K562 (cell line): ENCODE results near the gene TBC1D17. TPM values are rescaled to one million over a fixed set of nuclear protein-coding genes. Genes with fewer than 3 reads are reported as not detected.

ENCODE experiments used
- CHD4 ChIP-seq: fragments of 200-600 bp; sonication (generic); IDR thresholded peaks from 3 replicates; pipeline ENCODE4 v1.6.1; 2012; ENCODE audit warnings: low read depth, mild to moderate bottlenecking, mixed read lengths, low read length, inconsistent platforms; ENCODE audit not compliant: insufficient read depth, insufficient replicate concordance, poor library complexity, severe bottlenecking
- GTF3C2 ChIP-seq: IDR thresholded peaks from 3 replicates; pipeline ENCODE4 v1.6.1; 2011; ENCODE audit warnings: borderline replicate concordance, mild to moderate bottlenecking, moderate library complexity; ENCODE audit not compliant: insufficient read length; ENCODE audit errors: extremely low read depth
- KAT2B ChIP-seq: IDR thresholded peaks from one replicate; pipeline ENCODE4 v1.6.1; 2012; ENCODE audit warnings: low read depth, mild to moderate bottlenecking, control low read depth, inconsistent platforms, low read length, moderate library complexity
- NCOA4 ChIP-seq: fragments of 450-650 bp; IDR thresholded peaks from 2 replicates; pipeline ENCODE4 v1.6.1; 2018; ENCODE audit warnings: mild to moderate bottlenecking; ENCODE audit not compliant: partially characterized antibody
- NFIC ChIP-seq: fragments of 450-650 bp; IDR thresholded peaks from 2 replicates; pipeline ENCODE4 v1.6.1; 2017; ENCODE audit warnings: mild to moderate bottlenecking, inconsistent platforms
- SLC30A9 ChIP-seq: fragments of 250-450 bp; sonication (Bioruptor Pico); IDR thresholded peaks from 2 replicates; pipeline ENCODE4 v1.8.0; 2022; ENCODE audit warnings: mild to moderate bottlenecking, moderate library complexity
- ZBTB11 ChIP-seq, 3 experiments: fragments of 200-800 bp in 1 of 3; fragments of 250-450 bp in 1 of 3; fragments of 450-650 bp in 1 of 3; sonication (Bioruptor Pico) in 1 of 3; sonication (Bioruptor generic) in 1 of 3; formaldehyde crosslinking in 1 of 3; IDR thresholded peaks; 2 replicates each; pipeline versions ENCODE4 v1.6.1 to v1.8.0; 2016 to 2022; ENCODE audit warnings: mild to moderate bottlenecking in 2 of 3, missing genetic modification characterization in 2 of 3, missing compliant biosample characterization in 1 of 3, moderate library complexity in 1 of 3
- ZNF3 ChIP-seq: fragments of 250-450 bp; sonication (Bioruptor Pico); IDR thresholded peaks from 2 replicates; pipeline ENCODE4 v1.5.0; 2021; ENCODE audit warnings: mild to moderate bottlenecking, moderate library complexity
- polyA plus RNA-seq, 8 experiments: library from polyadenylated mRNA; depleted of rRNA in 4 of 8; stranded (reverse) in 5 of 8; unstranded in 3 of 8; fragments of >200 nt; fragmentation: Nextera tagmentation in 2 of 8; fragmentation: Illumina TruSeq in 1 of 8; extraction: Ambion mirVana in 2 of 8; extraction: Trizol in 1 of 8; gene quantifications; 2 replicates each; pipeline versions ENCODE4 v1.2.1 to v1.2.3, GENCODE V29; 2011 to 2014; ENCODE audit warnings: inconsistent platforms in 1 of 8, missing spikeins in 1 of 8
- total RNA-seq, 7 experiments: library from RNA; depleted of rRNA in 6 of 7; stranded (reverse); fragments of >200 nt in 6 of 7; fragmentation: Illumina TruSeq in 2 of 7; extraction: Trizol in 2 of 7; gene quantifications; 2 replicates each; pipeline versions ENCODE4 v1.2.1 to v1.2.3, GENCODE V29; 2011 to 2021; ENCODE audit warnings: low replicate concordance in 1 of 7
- TF ChIP-seq, protein P1 (sequence below): sonication (generic); formaldehyde crosslinking; IDR thresholded peaks from 2 replicates; pipeline ENCODE4 v1.8.1; 2023; ENCODE audit warnings: mild to moderate bottlenecking, missing genetic modification reagents, moderate library complexity
- TF ChIP-seq, protein P2 (sequence below): fragments of 250-450 bp; sonication (Bioruptor Pico); IDR thresholded peaks from 2 replicates; pipeline ENCODE4 v1.4.0; 2020; ENCODE audit warnings: mild to moderate bottlenecking, moderate library complexity, borderline replicate concordance
- TF ChIP-seq, protein P3 (sequence below): fragments of 200-800 bp; sonication (Bioruptor generic); IDR thresholded peaks from 2 replicates; pipeline ENCODE4 v1.6.1; 2017; ENCODE audit warnings: missing genetic modification characterization, missing compliant biosample characterization

The TBC1D17 gene
- total and polyA plus RNA-seq, 9 of the 15 experiments (the other 6 are each of a cell fraction or from before 2014, with no cell fraction given), result 0.42 to 16.0 (median 3.8) TPM

DNA sequence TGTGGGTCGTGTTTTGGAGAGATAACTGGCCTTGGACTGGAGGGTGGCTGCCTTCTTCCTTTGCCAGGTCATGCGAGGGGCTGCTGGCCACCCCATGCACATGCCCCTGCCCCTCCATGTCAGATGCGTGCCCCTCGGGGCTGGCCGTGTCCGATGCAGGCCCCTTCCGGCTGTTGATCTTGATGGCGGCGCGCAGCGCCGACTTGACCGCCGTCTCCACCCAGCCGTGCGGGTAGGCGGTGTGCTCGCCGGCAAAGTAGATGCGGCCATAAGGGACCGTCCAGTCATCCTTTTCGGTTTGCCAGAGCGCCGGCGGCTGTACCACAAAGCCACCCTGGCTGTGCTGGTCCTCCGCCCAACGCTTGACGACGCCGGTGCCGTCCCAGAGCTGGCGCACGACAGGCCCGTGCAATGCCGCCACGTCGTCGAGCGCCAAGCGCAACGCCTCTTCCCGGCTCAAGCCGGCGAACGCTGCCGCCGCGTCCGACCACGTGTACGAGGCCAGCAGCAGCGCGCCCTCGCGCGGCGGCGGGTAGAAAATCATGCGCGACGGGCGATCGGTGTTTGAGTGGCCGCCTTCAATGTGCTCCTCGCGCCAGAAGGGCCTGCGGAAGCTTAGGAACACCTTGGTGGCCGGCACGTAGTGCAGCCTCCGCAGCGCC, 12.3 kb downstream of the TBC1D17 start (continued):
- no peak for TF ChIP-seq GTF3C2
- TF ChIP-seq, protein P1, sequence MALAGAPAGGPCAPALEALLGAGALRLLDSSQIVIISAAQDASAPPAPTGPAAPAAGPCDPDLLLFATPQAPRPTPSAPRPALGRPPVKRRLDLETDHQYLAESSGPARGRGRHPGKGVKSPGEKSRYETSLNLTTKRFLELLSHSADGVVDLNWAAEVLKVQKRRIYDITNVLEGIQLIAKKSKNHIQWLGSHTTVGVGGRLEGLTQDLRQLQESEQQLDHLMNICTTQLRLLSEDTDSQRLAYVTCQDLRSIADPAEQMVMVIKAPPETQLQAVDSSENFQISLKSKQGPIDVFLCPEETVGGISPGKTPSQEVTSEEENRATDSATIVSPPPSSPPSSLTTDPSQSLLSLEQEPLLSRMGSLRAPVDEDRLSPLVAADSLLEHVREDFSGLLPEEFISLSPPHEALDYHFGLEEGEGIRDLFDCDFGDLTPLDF (CRISPR knock-in tag), result peak; percentile 99
- TF ChIP-seq, protein P2, sequence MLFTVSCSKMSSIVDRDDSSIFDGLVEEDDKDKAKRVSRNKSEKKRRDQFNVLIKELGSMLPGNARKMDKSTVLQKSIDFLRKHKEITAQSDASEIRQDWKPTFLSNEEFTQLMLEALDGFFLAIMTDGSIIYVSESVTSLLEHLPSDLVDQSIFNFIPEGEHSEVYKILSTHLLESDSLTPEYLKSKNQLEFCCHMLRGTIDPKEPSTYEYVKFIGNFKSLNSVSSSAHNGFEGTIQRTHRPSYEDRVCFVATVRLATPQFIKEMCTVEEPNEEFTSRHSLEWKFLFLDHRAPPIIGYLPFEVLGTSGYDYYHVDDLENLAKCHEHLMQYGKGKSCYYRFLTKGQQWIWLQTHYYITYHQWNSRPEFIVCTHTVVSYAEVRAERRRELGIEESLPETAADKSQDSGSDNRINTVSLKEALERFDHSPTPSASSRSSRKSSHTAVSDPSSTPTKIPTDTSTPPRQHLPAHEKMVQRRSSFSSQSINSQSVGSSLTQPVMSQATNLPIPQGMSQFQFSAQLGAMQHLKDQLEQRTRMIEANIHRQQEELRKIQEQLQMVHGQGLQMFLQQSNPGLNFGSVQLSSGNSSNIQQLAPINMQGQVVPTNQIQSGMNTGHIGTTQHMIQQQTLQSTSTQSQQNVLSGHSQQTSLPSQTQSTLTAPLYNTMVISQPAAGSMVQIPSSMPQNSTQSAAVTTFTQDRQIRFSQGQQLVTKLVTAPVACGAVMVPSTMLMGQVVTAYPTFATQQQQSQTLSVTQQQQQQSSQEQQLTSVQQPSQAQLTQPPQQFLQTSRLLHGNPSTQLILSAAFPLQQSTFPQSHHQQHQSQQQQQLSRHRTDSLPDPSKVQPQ (CRISPR knock-in tag), result no peak
- TF ChIP-seq ZBTB11 (CRISPR knock-in tag; IDR thresholded peaks at IDR 0.05), result no peak; a peak in 2 of 6 replicates
- TF ChIP-seq, protein P3, sequence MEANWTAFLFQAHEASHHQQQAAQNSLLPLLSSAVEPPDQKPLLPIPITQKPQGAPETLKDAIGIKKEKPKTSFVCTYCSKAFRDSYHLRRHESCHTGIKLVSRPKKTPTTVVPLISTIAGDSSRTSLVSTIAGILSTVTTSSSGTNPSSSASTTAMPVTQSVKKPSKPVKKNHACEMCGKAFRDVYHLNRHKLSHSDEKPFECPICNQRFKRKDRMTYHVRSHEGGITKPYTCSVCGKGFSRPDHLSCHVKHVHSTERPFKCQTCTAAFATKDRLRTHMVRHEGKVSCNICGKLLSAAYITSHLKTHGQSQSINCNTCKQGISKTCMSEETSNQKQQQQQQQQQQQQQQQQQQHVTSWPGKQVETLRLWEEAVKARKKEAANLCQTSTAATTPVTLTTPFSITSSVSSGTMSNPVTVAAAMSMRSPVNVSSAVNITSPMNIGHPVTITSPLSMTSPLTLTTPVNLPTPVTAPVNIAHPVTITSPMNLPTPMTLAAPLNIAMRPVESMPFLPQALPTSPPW, result no peak
- peak; percentile 70 for TF ChIP-seq NFIC
- TF ChIP-seq SLC30A9 (CRISPR knock-in tag), result no peak
- TF ChIP-seq CHD4, result no peak
- TF ChIP-seq NCOA4, result no peak
- TF ChIP-seq ZNF3 (CRISPR knock-in tag), result no peak
- no peak for TF ChIP-seq KAT2B
